ENCODE data around the gene NOL11.

NOL11 gene

DNA sequence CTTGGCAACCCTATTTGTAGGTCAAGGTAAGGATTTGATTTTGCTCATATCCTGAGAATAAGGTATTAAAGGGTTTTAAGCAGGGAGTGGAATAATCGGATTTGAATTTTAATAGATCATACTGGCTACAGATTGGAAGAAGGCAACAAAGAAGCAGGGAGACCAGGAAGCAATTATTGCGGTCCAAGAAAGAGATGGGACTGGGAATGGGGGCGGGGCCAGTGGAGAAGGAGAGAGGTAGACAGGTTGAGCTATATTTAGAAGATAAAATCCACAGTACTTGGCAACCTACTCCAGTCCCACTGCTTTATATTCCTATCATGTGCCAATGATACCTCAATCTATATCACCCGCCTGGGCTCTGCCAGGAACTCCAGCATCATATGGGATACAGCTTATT is 5.8 kb upstream of the NOL11 start:
- no peak for TF ChIP-seq FOXM1 (IDR thresholded peaks at IDR 0.05; ENCODE audit: borderline replicate concordance, low read depth)
- TF ChIP-seq CREB1 (IDR thresholded peaks at IDR 0.05; ENCODE audit: low read depth) = no peak
- TF ChIP-seq YY1 (IDR thresholded peaks at IDR 0.05; ENCODE audit: low read depth) = no peak
- no peak for TF ChIP-seq EP300 (IDR thresholded peaks at IDR 0.05; ENCODE audit: borderline replicate concordance)
- TF ChIP-seq, protein P1, sequence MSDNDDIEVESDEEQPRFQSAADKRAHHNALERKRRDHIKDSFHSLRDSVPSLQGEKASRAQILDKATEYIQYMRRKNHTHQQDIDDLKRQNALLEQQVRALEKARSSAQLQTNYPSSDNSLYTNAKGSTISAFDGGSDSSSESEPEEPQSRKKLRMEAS (IDR thresholded peaks at IDR 0.05) = no peak
- TF ChIP-seq, protein P2, sequence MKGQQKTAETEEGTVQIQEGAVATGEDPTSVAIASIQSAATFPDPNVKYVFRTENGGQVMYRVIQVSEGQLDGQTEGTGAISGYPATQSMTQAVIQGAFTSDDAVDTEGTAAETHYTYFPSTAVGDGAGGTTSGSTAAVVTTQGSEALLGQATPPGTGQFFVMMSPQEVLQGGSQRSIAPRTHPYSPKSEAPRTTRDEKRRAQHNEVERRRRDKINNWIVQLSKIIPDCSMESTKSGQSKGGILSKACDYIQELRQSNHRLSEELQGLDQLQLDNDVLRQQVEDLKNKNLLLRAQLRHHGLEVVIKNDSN (IDR thresholded peaks at IDR 0.05) = no peak
- no peak for TF ChIP-seq EGR1 (IDR thresholded peaks at IDR 0.05)
- TF ChIP-seq ZBTB7A (IDR thresholded peaks at IDR 0.05; ENCODE audit: low read depth) = no peak
- TF ChIP-seq TEAD4 (IDR thresholded peaks at IDR 0.05) = no peak
- TF ChIP-seq TAF1 (IDR thresholded peaks at IDR 0.05; ENCODE audit: low read depth) = no peak
- no peak for TF ChIP-seq CEBPB (IDR thresholded peaks at IDR 0.05)
- TF ChIP-seq, protein P3, sequence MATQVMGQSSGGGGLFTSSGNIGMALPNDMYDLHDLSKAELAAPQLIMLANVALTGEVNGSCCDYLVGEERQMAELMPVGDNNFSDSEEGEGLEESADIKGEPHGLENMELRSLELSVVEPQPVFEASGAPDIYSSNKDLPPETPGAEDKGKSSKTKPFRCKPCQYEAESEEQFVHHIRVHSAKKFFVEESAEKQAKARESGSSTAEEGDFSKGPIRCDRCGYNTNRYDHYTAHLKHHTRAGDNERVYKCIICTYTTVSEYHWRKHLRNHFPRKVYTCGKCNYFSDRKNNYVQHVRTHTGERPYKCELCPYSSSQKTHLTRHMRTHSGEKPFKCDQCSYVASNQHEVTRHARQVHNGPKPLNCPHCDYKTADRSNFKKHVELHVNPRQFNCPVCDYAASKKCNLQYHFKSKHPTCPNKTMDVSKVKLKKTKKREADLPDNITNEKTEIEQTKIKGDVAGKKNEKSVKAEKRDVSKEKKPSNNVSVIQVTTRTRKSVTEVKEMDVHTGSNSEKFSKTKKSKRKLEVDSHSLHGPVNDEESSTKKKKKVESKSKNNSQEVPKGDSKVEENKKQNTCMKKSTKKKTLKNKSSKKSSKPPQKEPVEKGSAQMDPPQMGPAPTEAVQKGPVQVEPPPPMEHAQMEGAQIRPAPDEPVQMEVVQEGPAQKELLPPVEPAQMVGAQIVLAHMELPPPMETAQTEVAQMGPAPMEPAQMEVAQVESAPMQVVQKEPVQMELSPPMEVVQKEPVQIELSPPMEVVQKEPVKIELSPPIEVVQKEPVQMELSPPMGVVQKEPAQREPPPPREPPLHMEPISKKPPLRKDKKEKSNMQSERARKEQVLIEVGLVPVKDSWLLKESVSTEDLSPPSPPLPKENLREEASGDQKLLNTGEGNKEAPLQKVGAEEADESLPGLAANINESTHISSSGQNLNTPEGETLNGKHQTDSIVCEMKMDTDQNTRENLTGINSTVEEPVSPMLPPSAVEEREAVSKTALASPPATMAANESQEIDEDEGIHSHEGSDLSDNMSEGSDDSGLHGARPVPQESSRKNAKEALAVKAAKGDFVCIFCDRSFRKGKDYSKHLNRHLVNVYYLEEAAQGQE (IDR thresholded peaks at IDR 0.05; ENCODE audit: low read depth) = no peak
- TF ChIP-seq NFIC (IDR thresholded peaks at IDR 0.05) = no peak
- TF ChIP-seq RAD21 (IDR thresholded peaks at IDR 0.05; ENCODE audit: low read depth) = no peak
- TF ChIP-seq TCF12 (IDR thresholded peaks at IDR 0.05; ENCODE audit: low read depth) = no peak

DNA sequence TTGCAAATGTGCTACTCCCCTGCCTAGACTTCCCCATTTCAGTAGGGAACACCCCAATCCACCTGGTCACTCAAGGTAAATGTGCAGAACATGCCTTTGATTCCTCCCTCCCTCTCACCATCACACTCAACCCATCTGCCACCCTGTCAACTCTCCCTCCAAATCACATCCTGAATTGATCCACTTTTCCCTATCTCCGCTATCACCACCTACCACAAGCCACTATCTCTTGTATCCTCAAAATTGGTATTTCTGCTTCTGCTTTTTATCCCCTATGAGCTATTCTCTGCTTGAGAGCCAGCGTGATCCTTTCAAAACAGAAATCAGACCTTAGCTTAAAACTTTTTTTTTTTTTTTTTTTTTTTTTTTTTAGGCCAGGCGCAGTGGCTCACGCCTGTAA is 5.4 kb upstream of the NOL11 start:
- TF ChIP-seq FOXM1 (IDR thresholded peaks at IDR 0.05; ENCODE audit: borderline replicate concordance, low read depth) = no peak

DNA sequence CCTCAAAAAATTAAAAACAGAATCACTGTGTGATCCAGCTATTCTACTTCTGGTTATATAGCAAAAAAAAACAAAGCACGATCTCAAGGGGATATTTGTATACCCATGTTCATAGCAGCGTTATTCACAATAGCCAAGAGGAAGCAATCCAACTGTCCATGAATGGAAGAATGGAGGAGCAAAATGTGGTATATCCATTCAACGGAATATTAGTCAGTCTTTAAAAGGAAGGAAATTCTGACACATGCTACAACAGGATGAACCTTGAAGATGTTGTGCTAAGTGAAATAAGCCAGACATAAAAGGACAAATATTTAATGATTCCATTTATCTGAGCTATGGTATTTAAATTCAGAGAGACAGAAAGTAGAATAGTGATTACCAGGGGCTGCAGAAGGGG is 4.6 kb upstream of the NOL11 start:
- TF ChIP-seq NFIC (IDR thresholded peaks at IDR 0.05) = no peak

DNA sequence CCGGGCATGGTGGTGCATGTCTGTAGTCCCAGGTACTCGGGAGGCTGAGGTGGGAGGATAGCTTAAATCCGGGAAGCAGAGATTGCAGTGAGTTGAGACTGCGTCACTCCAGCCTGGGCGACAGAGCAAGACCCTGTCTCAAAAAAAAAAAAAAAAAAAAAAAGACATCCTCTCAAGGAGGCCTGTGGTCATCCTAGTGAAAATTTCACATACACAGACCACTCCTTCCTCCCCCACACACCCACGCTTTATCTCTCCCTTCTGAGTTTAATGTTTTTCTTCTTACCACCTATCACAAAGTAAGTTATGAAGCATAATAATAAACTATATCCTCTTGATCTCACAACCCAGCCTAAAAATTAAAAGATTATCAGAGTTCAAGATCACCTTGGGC is 1.3 kb upstream of the NOL11 start:
- TF ChIP-seq, protein P1 (IDR thresholded peaks at IDR 0.05) = no peak
- TF ChIP-seq NFIC (IDR thresholded peaks at IDR 0.05) (no peak), CREB1 (IDR thresholded peaks at IDR 0.05; ENCODE audit: low read depth) (no peak), RAD21 (IDR thresholded peaks at IDR 0.05; ENCODE audit: low read depth) (no peak), TCF12 (IDR thresholded peaks at IDR 0.05; ENCODE audit: low read depth) (no peak), CEBPB (IDR thresholded peaks at IDR 0.05) (no peak), YY1 (IDR thresholded peaks at IDR 0.05; ENCODE audit: low read depth) (no peak)
- TF ChIP-seq, protein P3 (IDR thresholded peaks at IDR 0.05; ENCODE audit: low read depth) = no peak

DNA sequence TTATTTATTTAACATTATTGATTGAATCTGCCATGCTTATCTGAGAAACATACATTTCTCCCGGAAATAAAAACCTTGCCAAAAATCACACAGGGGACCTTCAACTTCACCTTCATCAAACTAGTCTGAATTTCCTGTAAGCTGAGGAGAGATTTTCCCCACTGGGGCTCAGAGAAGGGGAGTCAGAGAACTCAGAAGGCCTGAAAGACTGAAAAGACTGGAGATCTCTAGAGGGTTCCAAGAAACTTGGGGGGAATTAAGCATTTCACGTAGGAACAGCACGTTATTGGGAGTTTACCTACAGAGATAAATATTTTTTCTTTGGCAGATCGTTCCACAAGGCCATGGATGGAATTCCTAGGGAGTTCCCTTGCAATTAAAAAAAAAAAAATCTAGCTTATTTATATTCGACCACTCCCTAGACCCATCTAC is 528 bp upstream of the NOL11 start:
- TF ChIP-seq RAD21 (IDR thresholded peaks at IDR 0.05; ENCODE audit: low read depth) (no peak), TAF1 (IDR thresholded peaks at IDR 0.05; ENCODE audit: low read depth) (no peak), CREB1 (IDR thresholded peaks at IDR 0.05; ENCODE audit: low read depth) (no peak), FOXM1 (IDR thresholded peaks at IDR 0.05; ENCODE audit: borderline replicate concordance, low read depth) (no peak), EGR1 (IDR thresholded peaks at IDR 0.05) (no peak), TCF12 (IDR thresholded peaks at IDR 0.05; ENCODE audit: low read depth) (no peak), ZBTB7A (IDR thresholded peaks at IDR 0.05; ENCODE audit: low read depth) (no peak)
- TF ChIP-seq, protein P3 (IDR thresholded peaks at IDR 0.05; ENCODE audit: low read depth) = no peak

DNA sequence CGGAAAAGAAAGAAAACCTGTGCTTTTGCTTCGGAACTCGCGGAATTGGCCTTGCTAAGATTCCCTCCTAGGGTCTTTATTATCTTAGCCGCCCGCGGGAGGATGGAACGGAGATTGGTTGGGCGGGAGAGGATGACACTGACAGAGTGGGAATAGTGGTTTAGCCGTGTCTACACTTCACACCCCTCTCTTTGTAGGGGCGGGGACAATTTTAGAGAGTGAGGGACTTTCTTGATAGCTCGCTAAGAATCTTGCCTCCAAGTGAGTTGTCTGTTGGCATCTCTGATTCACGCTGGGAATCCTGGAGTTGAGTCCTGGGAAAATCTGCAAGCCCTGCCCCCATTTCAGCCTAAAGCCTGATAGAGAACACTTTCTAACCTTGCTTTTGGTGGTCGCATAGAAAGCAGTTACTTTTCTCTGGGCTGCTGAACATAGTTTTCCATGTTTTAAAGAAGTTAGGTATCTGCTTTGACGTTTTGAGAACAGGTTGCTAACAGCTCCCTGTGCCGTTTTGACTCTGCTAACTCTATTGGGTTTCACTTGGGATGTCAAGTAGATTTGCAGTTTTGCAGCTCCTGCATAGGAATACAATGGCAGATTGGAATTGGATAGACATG is 697 bp downstream of the NOL11 start:
- TF ChIP-seq, protein P1 (IDR thresholded peaks at IDR 0.05) = no peak
- TF ChIP-seq CEBPB (IDR thresholded peaks at IDR 0.05) (no peak), TCF12 (IDR thresholded peaks at IDR 0.05; ENCODE audit: low read depth) (no peak), YY1 (IDR thresholded peaks at IDR 0.05; ENCODE audit: low read depth) (no peak), TAF1 (IDR thresholded peaks at IDR 0.05; ENCODE audit: low read depth) (no peak), RAD21 (IDR thresholded peaks at IDR 0.05; ENCODE audit: low read depth) (no peak), TEAD4 (IDR thresholded peaks at IDR 0.05) (no peak), ZBTB7A (IDR thresholded peaks at IDR 0.05; ENCODE audit: low read depth) (no peak), CREB1 (IDR thresholded peaks at IDR 0.05; ENCODE audit: low read depth) (no peak)
- TF ChIP-seq, protein P3 (IDR thresholded peaks at IDR 0.05; ENCODE audit: low read depth) = no peak
